ENCODE measurements around the gene PLA2G1B. TPM values are rescaled to one million over a fixed set of nuclear protein-coding genes. Genes with fewer than 3 reads are reported as not detected.

Gene PLA2G1B
- total RNA-seq, 1 experiment from 2014 or later = not detected

- intact Hi-C loops (cut with micrococcal nuclease; ENCODE audit: unreplicated experiment) = no loop called here
- Mint-ChIP-seq H3K36me3 (ENCODE audit: insufficient read depth, unreplicated experiment) (peaks cover 15% of the 10 kb centered on the region), H3K27ac (ENCODE audit: unreplicated experiment) (no peak overlapping the region), H3K27me3 (ENCODE audit: unreplicated experiment) (peaks cover 13% of the 10 kb centered on the region), H3K9me3 (ENCODE audit: low read depth, unreplicated experiment) (no peaks in the 10 kb centered on the region), H3K4me1 (ENCODE audit: low read depth, unreplicated experiment) (peaks cover 14% of the 10 kb centered on the region), H3K4me3 (ENCODE audit: low read depth, unreplicated experiment) (no peak overlapping the region)
- BruUV-seq (replicated peaks) = TSS peak; percentile 3
- no peak for TF ChIP-seq CTCF (IDR thresholded peaks at IDR 0.05; ENCODE audit: unreplicated experiment)
- CTCF ChIA-PET = interaction anchor here (1.0 to 1.1 kb wide), 3 partner anchors 12 to 123 kb away, joined by 3 to 6 read pairs (median 6); partner anchors contain the start of genes COX6A1, RNU4-1 and SIRT4
- DNase-seq = peak; percentile 23
Measured at GRCh38 chr12:120314220-120314619, 13.4 kb downstream of the PLA2G1B start.

GRCh38 chr12:120301962-120302815, 25.4 kb downstream of the PLA2G1B start, which contains the start of gene SIRT4:
Gene SIRT4 (plus strand): TSS chr12:120302321. CDS start chr12:120303562, 1,241 bp downstream.
- no TSS peak for BruUV-seq (replicated peaks)
- no peak for TF ChIP-seq CTCF (IDR thresholded peaks at IDR 0.05; ENCODE audit: unreplicated experiment)

GRCh38 chr12:120292661-120293531, 34.7 kb downstream of the PLA2G1B start, which contains the start of gene RNU4-1:
Gene RNU4-1 (minus strand): TSS chr12:120293237.
- H3K4me3 Mint-ChIP-seq (ENCODE audit: low read depth, unreplicated experiment) = no peak within 1 kb of the TSS

More at GRCh38 chr12:120301962-120302815, 25.4 kb downstream of the PLA2G1B start, which contains the start of gene SIRT4:
- Mint-ChIP-seq H3K36me3 (ENCODE audit: insufficient read depth, unreplicated experiment) (peaks cover 13% of the 10 kb centered on the region), H3K27me3 (ENCODE audit: unreplicated experiment) (peaks cover 13% of the 10 kb centered on the region), H3K9me3 (ENCODE audit: low read depth, unreplicated experiment) (no peaks in the 10 kb centered on the region), H3K27ac (ENCODE audit: unreplicated experiment) (peak within 1 kb of the TSS; percentile 88), H3K4me1 (ENCODE audit: low read depth, unreplicated experiment) (peaks cover 15% of the 10 kb centered on the region), H3K4me3 (ENCODE audit: low read depth, unreplicated experiment) (peak within 1 kb of the TSS; percentile 94)
- CTCF ChIA-PET = interaction anchor here (0.5 to 1.7 kb wide), 21 partner anchors 9 to 1924 kb away, joined by 3 to 25 read pairs (median 4); partner anchors contain the start of genes POP5, PXN, RNU4-1 and RNU4-2
- DNase-seq = peak; percentile 91
- intact Hi-C loops (cut with micrococcal nuclease; ENCODE audit: unreplicated experiment) = no loop called here

More at GRCh38 chr12:120292661-120293531, 34.7 kb downstream of the PLA2G1B start, which contains the start of gene RNU4-1:
- Mint-ChIP-seq H3K27ac (ENCODE audit: unreplicated experiment) (no peak within 1 kb of the TSS), H3K36me3 (ENCODE audit: insufficient read depth, unreplicated experiment) (no peaks in the 10 kb centered on the region), H3K9me3 (ENCODE audit: low read depth, unreplicated experiment) (no peaks in the 10 kb centered on the region), H3K27me3 (ENCODE audit: unreplicated experiment) (no peaks in the 10 kb centered on the region), H3K4me1 (ENCODE audit: low read depth, unreplicated experiment) (peaks cover 15% of the 10 kb centered on the region)
- intact Hi-C loops (cut with micrococcal nuclease; ENCODE audit: unreplicated experiment) = loop anchor here (5.0 kb wide), 1 partner anchor 176 kb away; the partner anchor contains the start of gene RAB35
- DNase-seq = peak; percentile 81
- TF ChIP-seq CTCF (IDR thresholded peaks at IDR 0.05; ENCODE audit: unreplicated experiment) = no peak
- BruUV-seq (replicated peaks) = no TSS peak
- CTCF ChIA-PET = interaction anchor here (0.5 to 2.8 kb wide), 12 partner anchors 9 to 687 kb away, joined by 3 to 53 read pairs (median 5); partner anchors contain the start of gene SIRT4

All from Calu3 (cell line).